Measurements from ENCODE around the gene PLEKHA4.

DNA sequence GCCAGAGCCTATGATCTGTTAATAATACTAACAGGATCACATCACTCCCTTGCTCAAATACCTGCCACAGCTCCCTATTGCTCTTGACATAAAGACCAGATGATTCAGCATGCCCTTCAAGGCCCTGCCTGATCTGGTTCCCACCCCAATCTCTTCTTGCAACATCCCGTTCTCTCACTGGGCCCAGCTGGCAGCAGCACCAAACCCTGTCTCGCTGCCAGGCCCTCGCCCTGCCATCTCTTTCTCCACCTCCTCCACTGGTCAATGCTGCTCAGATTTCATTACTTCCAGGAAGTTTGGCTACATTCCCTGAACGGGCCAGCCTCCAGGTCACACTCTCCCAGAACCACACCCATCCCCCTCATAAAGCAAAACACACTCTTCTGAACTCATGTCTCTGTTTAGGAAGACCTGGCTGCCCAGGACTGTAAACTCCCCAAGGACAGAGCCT lies 49.0 kb downstream of the PLEKHA4 start:
- TF ChIP-seq, protein P1, sequence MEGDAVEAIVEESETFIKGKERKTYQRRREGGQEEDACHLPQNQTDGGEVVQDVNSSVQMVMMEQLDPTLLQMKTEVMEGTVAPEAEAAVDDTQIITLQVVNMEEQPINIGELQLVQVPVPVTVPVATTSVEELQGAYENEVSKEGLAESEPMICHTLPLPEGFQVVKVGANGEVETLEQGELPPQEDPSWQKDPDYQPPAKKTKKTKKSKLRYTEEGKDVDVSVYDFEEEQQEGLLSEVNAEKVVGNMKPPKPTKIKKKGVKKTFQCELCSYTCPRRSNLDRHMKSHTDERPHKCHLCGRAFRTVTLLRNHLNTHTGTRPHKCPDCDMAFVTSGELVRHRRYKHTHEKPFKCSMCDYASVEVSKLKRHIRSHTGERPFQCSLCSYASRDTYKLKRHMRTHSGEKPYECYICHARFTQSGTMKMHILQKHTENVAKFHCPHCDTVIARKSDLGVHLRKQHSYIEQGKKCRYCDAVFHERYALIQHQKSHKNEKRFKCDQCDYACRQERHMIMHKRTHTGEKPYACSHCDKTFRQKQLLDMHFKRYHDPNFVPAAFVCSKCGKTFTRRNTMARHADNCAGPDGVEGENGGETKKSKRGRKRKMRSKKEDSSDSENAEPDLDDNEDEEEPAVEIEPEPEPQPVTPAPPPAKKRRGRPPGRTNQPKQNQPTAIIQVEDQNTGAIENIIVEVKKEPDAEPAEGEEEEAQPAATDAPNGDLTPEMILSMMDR (IDR thresholded peaks at IDR 0.05; ENCODE audit: low read depth, low read length, poor library complexity, severe bottlenecking): no peak
- TF ChIP-seq EZH2phosphoT487 (IDR thresholded peaks at IDR 0.05; ENCODE audit: borderline replicate concordance, low read length): no peak
